ENCODE results near the gene PRR19.

- no peak for TF ChIP-seq EZH2 (IDR thresholded peaks at IDR 0.05; ENCODE audit: borderline replicate concordance, low read length)
- no peak for TF ChIP-seq CTCF (IDR thresholded peaks at IDR 0.05; ENCODE audit: low read length)
These were observed 8.0 kb upstream of the PRR19 start for GRCh38 chr19:42293948-42294347.
